Endothelial cell of hepatic sinusoid (primary cell): Measurements from ENCODE around the gene NDUFAF8.

Experiments used
- in situ Hi-C: cut with HindIII; loops from 2 replicates; pipeline ENCODE4 v1.10.0; 2017; ENCODE audit warnings: low sequenced_read_pairs

NDUFAF8 gene

DNA sequence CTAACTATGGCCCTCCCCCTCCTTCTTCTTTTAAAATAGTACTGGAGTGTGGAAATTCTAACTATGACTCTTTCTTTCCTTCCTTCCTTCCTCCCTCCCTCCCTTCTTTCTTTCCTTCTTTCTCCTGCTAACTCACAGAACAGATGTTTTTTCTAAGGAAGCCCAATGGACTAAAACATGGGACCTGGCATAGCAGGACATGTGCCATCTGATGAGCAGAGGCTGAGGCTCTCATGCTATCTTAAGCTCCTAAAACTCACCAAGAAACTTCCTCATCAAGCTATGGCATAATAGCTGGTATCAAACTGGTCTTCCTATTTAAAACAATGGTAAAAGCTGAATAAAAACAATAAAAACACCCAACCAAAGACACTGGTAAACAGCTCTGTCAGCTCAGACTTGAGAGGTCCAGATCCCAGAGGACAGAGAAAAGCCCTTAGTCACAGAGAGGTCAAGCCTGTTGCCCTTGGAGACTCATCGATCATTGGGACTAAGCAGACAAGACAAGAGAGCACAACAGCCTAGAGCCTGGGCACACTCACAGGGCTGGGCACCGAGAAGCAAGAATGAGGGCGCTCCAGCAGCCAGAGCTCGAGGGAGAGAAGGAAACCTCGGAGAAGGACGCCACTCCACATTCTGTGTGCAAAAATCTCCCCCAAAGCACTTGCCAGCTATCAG, 28.4 kb downstream of the NDUFAF8 start:
- in situ Hi-C loops = no loop called here

GRCh38 chr17:81270279-81270678, 31.2 kb downstream of the NDUFAF8 start:
- in situ Hi-C loops = no loop called here

GRCh38 chr17:81271226-81271625, 32.1 kb downstream of the NDUFAF8 start:
- in situ Hi-C loops = no loop called here

DNA sequence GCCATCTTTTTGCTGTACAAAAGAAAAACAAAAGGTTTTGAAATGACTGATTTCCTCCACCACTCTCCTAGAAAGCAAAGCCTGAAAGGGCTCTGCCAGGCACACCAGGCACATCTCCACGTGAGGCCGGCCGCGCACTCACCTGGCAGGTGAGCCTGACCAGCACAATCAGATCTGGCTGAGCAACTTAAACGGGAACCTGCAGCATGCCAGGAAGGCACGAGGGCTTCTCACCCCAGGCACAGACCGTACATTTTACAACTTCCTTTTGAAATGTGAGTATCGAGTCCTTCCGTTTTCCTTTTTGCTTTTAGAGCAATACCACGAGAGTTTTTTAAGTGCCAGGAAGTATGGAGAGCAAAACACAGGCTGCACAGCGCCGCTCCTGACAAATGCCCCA, 33.5 kb downstream of the NDUFAF8 start:
- in situ Hi-C loops = no loop called here

GRCh38 chr17:81273698-81274470, 34.8 kb downstream of the NDUFAF8 start:
- in situ Hi-C loops = no loop called here

DNA sequence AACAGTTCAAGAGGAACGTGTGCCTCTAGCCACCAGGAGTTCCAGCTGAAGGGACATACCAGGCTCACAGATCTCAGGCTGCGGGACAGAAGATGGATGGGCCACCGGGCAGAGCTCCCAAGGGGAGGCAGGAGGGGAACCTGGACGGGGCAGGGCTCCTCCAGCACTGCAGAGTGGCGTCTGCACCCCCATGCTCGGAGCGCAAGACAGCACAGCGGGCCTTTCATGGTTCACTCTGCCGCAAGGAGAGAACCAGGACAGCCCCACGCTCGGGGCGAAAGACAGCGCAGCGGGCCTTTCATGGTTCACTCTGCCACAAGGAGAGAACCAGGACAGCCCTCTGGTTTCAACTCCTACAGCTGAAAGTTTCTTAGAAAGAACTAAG, 35.3 kb downstream of the NDUFAF8 start:
- in situ Hi-C loops = no loop called here

DNA sequence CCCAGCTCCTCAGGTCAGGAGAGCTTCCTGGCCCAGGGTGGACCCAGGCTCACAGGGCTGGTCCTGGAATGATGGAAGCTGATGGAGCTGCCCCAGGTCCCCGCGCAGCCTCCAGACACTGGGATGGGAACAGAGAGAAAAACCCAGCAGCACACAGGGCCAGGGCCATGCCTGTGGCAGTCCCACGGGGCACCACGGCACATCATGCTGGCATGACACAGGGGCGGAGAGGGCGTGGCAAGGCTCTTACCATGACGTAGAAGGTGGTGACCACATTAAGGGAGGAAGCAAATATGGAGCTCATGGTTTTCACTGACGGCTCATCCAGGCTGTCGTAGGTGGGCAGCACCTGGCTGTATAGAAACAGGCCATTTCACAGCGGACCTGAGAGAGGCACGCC, 37.7 kb downstream of the NDUFAF8 start:
- in situ Hi-C loops = no loop called here

DNA sequence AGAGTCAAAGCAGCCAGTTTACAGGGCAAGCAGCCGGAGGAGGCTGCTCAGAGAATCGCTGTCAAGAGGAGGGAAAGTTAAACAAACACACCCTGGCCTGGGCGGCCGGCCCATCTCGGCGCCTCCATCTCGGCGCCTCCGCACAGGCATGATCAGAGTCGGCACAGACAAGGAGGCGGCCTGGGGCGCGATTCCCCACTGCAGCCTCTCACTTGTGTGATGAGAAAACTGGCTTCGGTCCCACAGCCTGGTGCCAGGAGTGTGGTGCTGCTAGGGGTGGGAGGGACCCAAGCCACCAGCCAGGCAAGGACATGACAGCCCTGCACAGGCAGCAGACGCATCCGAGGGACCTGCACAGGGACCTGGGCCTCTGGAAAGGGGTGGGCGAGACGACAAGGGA, 38.3 kb downstream of the NDUFAF8 start:
- in situ Hi-C loops = no loop called here

- in situ Hi-C loops = no loop called here
Observed at GRCh38 chr17:81277946-81278693, 39.0 kb downstream of the NDUFAF8 start.

DNA sequence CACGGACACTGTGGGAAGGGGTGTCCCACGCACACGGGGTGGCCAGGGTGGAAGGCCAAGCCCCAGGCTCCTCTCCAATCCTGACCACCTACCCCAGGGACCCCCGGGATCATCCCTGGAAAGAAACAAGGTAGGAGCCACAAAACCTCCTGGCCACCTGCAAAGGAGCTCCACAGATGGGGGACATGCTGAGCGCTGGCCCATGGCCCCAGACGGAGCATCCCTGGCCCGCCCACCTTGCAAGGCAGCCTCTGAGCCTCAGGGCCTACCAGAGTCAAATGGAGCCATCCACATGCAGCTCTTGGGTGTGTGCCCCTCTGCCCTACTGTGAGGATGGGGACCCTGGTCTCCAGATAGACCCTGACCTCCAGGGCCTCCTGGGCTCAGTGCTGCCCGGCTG, 39.7 kb downstream of the NDUFAF8 start:
- in situ Hi-C loops = no loop called here

GRCh38 chr17:81279278-81280275, 40.5 kb downstream of the NDUFAF8 start:
- in situ Hi-C loops = loop anchor here (5.0 to 10.0 kb wide), 2 partner anchors 118 to 235 kb away; partner anchors contain the start of genes ACTG1 and BAHCC1

DNA sequence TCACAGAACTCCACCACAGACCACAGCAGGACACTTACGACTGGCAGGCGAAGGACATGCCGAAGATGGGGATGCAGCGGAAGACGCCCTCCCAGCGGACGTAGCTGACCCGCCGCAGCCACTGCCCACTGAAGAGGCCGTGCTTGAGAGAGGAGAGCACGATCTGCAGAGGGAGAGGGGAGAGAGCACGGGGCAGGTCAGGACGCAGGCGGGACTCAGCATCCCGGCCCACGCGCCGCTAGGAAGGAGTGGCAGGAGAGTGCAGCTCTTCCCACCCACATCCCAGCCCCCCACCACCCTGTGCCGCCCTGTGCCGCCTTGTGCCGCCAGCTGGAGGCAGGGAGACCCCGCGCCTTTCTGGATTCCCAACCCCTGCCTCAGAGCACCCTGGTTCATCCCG, 41.5 kb downstream of the NDUFAF8 start:
- in situ Hi-C loops = loop anchor here (5.0 to 10.0 kb wide), 2 partner anchors 117 to 234 kb away; partner anchors contain the start of genes ACTG1 and BAHCC1

DNA sequence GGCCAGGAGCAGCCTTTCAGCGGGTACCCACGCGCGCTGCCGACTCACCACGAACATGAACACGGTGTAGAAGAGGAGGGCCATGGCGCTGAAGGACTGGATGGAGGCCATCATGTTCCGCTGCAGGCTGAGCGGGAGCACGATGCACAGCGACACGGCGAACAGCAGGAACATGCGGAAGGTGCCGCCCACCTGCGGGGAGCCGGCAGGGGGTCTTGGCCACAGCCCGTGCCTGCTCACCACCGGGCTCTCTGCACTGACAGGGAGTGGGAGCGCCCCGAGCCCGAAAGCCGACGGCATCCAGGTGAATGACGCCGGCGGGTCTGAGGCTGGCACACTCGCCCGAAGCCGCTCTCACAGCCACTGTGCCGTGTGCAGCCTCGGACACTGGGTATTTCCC, 43.0 kb downstream of the NDUFAF8 start:
- in situ Hi-C loops = loop anchor here (5.0 to 10.0 kb wide), 2 partner anchors 115 to 233 kb away; partner anchors contain the start of genes ACTG1 and BAHCC1

GRCh38 chr17:81282876-81283275, 43.8 kb downstream of the NDUFAF8 start:
- in situ Hi-C loops = loop anchor here (5.0 to 10.0 kb wide), 2 partner anchors 114 to 232 kb away; partner anchors contain the start of genes ACTG1 and BAHCC1

- in situ Hi-C loops = loop anchor here (10.0 kb wide), 1 partner anchor 229 kb away; the partner anchor contains the start of gene ACTG1
Observed at GRCh38 chr17:81285179-81285878, 46.2 kb downstream of the NDUFAF8 start.

DNA sequence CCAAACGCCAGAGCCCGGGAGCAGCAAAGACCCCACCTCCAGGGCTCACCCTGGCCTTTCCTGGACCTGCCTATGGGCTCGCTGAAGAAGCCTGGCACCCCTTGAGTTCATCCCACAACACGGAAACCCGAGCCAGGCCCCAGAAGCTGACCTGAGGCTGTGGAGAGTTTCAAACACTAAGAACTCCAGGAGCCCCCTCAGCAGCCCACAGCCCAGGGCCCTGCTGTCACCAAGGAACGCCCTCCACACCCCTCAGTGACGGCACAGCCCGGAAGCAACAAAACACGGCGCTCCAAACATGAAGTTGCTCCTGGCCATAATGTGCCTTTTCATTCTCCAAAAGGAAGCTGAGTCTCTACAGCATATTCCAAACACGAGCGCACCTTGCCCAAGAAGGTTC, 46.8 kb downstream of the NDUFAF8 start:
- in situ Hi-C loops = loop anchor here (10.0 kb wide), 1 partner anchor 229 kb away; the partner anchor contains the start of gene ACTG1

GRCh38 chr17:81286491-81287145, 47.5 kb downstream of the NDUFAF8 start:
- in situ Hi-C loops = loop anchor here (10.0 kb wide), 1 partner anchor 228 kb away; the partner anchor contains the start of gene ACTG1

DNA sequence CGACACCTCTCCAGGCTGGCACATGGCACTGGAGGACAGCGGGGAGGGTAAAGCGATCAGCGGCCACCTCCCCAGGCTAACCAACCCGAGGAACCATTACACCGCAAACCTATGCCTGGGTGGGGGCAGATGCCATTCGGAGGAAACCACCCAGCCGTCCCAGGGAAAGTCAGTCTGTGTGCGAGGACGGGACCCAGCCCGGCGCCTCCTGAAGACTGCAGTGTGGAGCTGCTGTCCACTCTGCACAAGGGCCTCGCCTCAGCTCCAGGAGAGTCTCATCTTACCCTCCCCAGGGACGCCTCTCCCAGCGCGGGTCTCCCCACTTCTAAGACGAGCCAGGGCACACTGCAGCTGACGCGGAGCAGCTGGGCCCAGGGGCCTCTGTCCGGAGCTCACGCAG, 48.0 kb downstream of the NDUFAF8 start:
- in situ Hi-C loops = loop anchor here (10.0 kb wide), 1 partner anchor 228 kb away; the partner anchor contains the start of gene ACTG1
